Vagina (tissue), 2 donors: ENCODE results near the gene CTXN3.

Experiments used
- POLR2A ChIP-seq, 2 donors: fragments of 450-650 bp; IDR thresholded peaks; one replicate each; pipeline ENCODE4 v1.6.1; 2017; ENCODE audit warnings: antibody characterized with exemption in 2 of 2, mild to moderate bottlenecking in 2 of 2, moderate library complexity in 2 of 2
- POLR2AphosphoS5 ChIP-seq, 2 donors: sonication (generic); formaldehyde crosslinking; IDR thresholded peaks; one replicate each; pipeline ENCODE4 v1.9.0; 2017; ENCODE audit warnings: antibody characterized with exemption in 2 of 2, mild to moderate bottlenecking in 2 of 2, low read depth in 1 of 2; ENCODE audit not compliant: insufficient read depth in 1 of 2

DNA sequence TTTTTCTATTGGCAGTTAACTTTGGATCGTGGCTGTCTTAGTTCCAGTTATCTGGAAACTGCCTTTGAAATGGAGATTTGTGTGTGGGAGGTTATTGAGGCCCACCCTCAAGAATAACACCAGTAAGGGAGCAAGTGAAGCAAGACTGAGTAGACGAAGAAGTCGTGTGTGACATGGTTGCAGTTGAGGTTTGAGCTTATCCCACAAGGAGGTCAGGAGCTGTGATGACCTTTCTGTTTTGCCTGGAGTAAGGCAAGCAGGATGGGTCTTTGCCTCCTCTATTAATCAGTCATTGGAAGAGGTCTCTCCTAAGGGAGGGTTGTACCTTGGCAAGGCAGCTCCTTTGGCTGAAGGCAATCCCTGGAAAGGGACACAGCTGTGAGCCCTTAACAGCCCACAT, 49.6 kb upstream of the CTXN3 start:
- TF ChIP-seq POLR2A (IDR thresholded peaks at IDR 0.05) (no peak), POLR2AphosphoS5 (IDR thresholded peaks at IDR 0.05; ENCODE audit: insufficient read depth in 1 of 2, low read depth in 1 of 2) (no peak)
